GM12878 (cell line): ENCODE data around the gene GCNT1. TPM values are rescaled to one million over a fixed set of nuclear protein-coding genes. Genes with fewer than 3 reads are reported as not detected.

ENCODE experiments used
- ATAC-seq: fragments of 200-7000 bp; cut with Tn5 transposase; 3 replicates; pipeline ENCODE4 v1.9.1; 2020; ENCODE audit warnings: mild to moderate bottlenecking, moderate library complexity
- BruUV-seq: library from RNA; stranded (reverse); fragments of 400-500 nt; replicated peaks from 2 replicates; lab custom pipeline; 2021; lab: Mats Ljungman, UMichigan
- CTCF ChIA-PET: fragments of 300-600 bp; sonication (Branson Sonifier 250); formaldehyde crosslinking; extraction: SDS; loops from one replicate; lab custom pipeline; 2021; ENCODE audit warnings: inconsistent platforms; lab: Yijun Ruan, JAX
- POLR2A ChIA-PET: fragments of 350-600 bp; formaldehyde crosslinking; extraction: SDS; loops from one replicate; lab custom pipeline; 2021; ENCODE audit warnings: inconsistent platforms; lab: Charles Lee
- RAD21 ChIA-PET: fragments of 300-600 bp; sonication (Branson Sonifier 250); formaldehyde crosslinking; loops from one replicate; lab custom pipeline; 2023; ENCODE audit warnings: antibody characterized with exemption; ENCODE audit not compliant: unreplicated experiment; lab: Charles Lee
- SMC1A ChIA-PET: fragments of 300-600 bp; sonication (Branson Sonifier 250); formaldehyde crosslinking; loops from one replicate; lab custom pipeline; 2023; ENCODE audit not compliant: unreplicated experiment, uncharacterized antibody; lab: Charles Lee
- DNase-seq: peaks from one replicate; pipeline ENCODE4 v3.0.0-alpha.2; 2011; ENCODE audit warnings: low read depth, low spot score
- FAIRE-seq: peaks from 3 replicates; lab custom pipeline; 2011; peaks lifted over from hg19 to GRCh38; lab: Jason Lieb, UNC
- H2AFZ ChIP-seq: 2 replicates; pipeline ENCODE4 v1.6.0; 2011; ENCODE audit warnings: low read depth, low read length, control low read depth; ENCODE audit not compliant: control insufficient read depth
- H3K27ac ChIP-seq: 2 replicates; pipeline ENCODE4 v1.5.1; 2011; ENCODE audit warnings: control low read depth; ENCODE audit not compliant: control insufficient read depth, insufficient read depth
- H3K27me3 ChIP-seq, 2 experiments: replicated peaks in 1 of 2; 2 replicates each; pipeline versions ENCODE4 v1.6.0 to v1.6.1; 2011; ENCODE audit warnings: low read length in 1 of 2; ENCODE audit not compliant: control insufficient read depth in 2 of 2, insufficient read depth in 2 of 2
- H3K36me3 ChIP-seq, 2 experiments: 2 replicates each; pipeline ENCODE4 v1.5.1; 2011; ENCODE audit warnings: low read length in 1 of 2; ENCODE audit not compliant: control insufficient read depth in 2 of 2, insufficient read depth in 2 of 2
- H3K4me1 ChIP-seq: 2 replicates; pipeline ENCODE4 v1.6.1; 2011; ENCODE audit warnings: mild to moderate bottlenecking, low read length, moderate library complexity, mixed read lengths; ENCODE audit not compliant: control insufficient read depth, insufficient read depth
- H3K4me2 ChIP-seq: 2 replicates; pipeline ENCODE4 v1.6.0; 2011; ENCODE audit warnings: control low read depth; ENCODE audit not compliant: control insufficient read depth, insufficient read depth
- H3K4me3 ChIP-seq: fragments of 200-600 bp; sonication (generic); 2 replicates; pipeline ENCODE4 v1.5.1; 2016
- H3K79me2 ChIP-seq: 2 replicates; pipeline ENCODE4 v1.6.0; 2011; ENCODE audit warnings: low read length; ENCODE audit not compliant: control insufficient read depth, insufficient read depth
- H3K9ac ChIP-seq: 2 replicates; pipeline ENCODE4 v1.8.0; 2011; ENCODE audit warnings: low read length, control low read depth, mixed read lengths; ENCODE audit not compliant: control insufficient read depth, insufficient read depth
- H3K9me3 ChIP-seq: replicated peaks from 3 replicates; pipeline ENCODE4 v1.5.1; 2011; ENCODE audit warnings: mild to moderate bottlenecking, low read length; ENCODE audit not compliant: control insufficient read depth, insufficient read depth
- H4K20me1 ChIP-seq: 2 replicates; pipeline ENCODE4 v1.6.0; 2011; ENCODE audit not compliant: control insufficient read depth, insufficient read depth
- MEF2B ChIP-seq: fragments of 450-650 bp; IDR thresholded peaks from 2 replicates; pipeline ENCODE4 v1.6.1; 2018; ENCODE audit warnings: mild to moderate bottlenecking, moderate library complexity; ENCODE audit not compliant: partially characterized antibody, poor library complexity, severe bottlenecking
- POLR2AphosphoS2 ChIP-seq: IDR thresholded peaks from 2 replicates; pipeline ENCODE4 v1.6.1; 2011; ENCODE audit warnings: low read depth, mild to moderate bottlenecking, low read length, improper control_type of control experiment, moderate library complexity
- TCF12 ChIP-seq: IDR thresholded peaks from 2 replicates; pipeline ENCODE4 v1.6.1; 2011; ENCODE audit warnings: low read depth, mild to moderate bottlenecking, low read length
- WRNIP1 ChIP-seq: IDR thresholded peaks from 2 replicates; pipeline ENCODE4 v1.6.1; 2011; ENCODE audit warnings: low read depth, low read length, improper control_type of control experiment, borderline replicate concordance
- WGBS: methylation state at CpG from one replicate; pipeline ENCODE4 v1.1.6; 2016; ENCODE audit warnings: low lambda C conversion rate; ENCODE audit not compliant: insufficient replicate concordance, insufficient coverage; ENCODE audit errors: missing lambda C conversion rate; 5-methylcytosine and 5-hydroxymethylcytosine counted together
- in situ Hi-C: fragments of 300-500 bp; cut with MboI; formaldehyde crosslinking; loops from 9 replicates; pipeline ENCODE4 v1.14.3; 2018; ENCODE audit warnings: mixed read lengths
- intact Hi-C: fragments of 100-400 bp; cut with micrococcal nuclease; formaldehyde crosslinking; loops from one replicate; pipeline ENCODE4 v1.14.2; 2022; ENCODE audit not compliant: unreplicated experiment
- polyA plus RNA-seq, 11 experiments: library from polyadenylated mRNA; depleted of rRNA in 4 of 11; unstranded in 6 of 11; stranded (reverse) in 5 of 11; fragments of >200 nt; fragmentation: Nextera tagmentation in 4 of 11; fragmentation: Illumina TruSeq in 1 of 11; extraction: Ambion mirVana in 4 of 11; extraction: Trizol in 1 of 11; gene quantifications; 1 replicate in 1 of 11; 2 replicates in 10 of 11; pipeline versions ENCODE4 v1.2.1 to v1.2.3, GENCODE V29; 2011 to 2016; ENCODE audit warnings: inconsistent platforms in 2 of 11, missing spikeins in 2 of 11, low read depth in 1 of 11
- total RNA-seq, 4 experiments: library from RNA; depleted of rRNA in 3 of 4; stranded (reverse); fragments of >200 nt in 3 of 4; fragmentation: Illumina TruSeq in 1 of 4; extraction: Trizol in 1 of 4; gene quantifications; 2 replicates each; pipeline versions ENCODE4 v1.2.1 to v1.2.3, GENCODE V29; 2013 to 2021
- TF ChIP-seq, protein P1 (sequence below): fragments of 450-650 bp; IDR thresholded peaks from 2 replicates; pipeline ENCODE4 v1.6.1; 2017; ENCODE audit warnings: mild to moderate bottlenecking, moderate library complexity

GCNT1 gene
- total and polyA plus RNA-seq, 10 of the 15 experiments (the other 5 are each of a cell fraction or from before 2014, with no cell fraction given): 2.8 to 17.8 (median 7.1) TPM

DNA sequence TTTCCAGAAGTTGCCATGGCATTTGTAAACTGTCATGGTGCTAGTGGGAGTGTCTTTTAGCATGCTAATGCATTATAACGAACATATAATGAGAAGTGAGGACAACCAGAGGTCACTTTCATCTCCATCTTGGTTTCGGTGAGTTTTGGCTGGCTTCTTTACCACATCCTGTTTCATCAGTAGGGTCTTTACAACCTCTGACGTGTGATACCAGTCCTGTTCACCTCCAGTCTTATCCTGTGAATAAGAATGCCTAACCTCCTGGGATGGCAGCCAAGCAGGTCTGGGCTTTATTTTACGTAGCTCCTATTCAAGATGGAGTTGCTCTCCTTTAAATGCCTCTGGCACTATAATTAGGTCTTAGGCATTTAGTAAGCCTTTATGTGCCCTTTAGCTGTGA is 44.3 kb upstream of the GCNT1 start (continued):
- TF ChIP-seq WRNIP1 (no peak), MEF2B (no peak), POLR2AphosphoS2 (no peak)
- TF ChIP-seq, protein P1, sequence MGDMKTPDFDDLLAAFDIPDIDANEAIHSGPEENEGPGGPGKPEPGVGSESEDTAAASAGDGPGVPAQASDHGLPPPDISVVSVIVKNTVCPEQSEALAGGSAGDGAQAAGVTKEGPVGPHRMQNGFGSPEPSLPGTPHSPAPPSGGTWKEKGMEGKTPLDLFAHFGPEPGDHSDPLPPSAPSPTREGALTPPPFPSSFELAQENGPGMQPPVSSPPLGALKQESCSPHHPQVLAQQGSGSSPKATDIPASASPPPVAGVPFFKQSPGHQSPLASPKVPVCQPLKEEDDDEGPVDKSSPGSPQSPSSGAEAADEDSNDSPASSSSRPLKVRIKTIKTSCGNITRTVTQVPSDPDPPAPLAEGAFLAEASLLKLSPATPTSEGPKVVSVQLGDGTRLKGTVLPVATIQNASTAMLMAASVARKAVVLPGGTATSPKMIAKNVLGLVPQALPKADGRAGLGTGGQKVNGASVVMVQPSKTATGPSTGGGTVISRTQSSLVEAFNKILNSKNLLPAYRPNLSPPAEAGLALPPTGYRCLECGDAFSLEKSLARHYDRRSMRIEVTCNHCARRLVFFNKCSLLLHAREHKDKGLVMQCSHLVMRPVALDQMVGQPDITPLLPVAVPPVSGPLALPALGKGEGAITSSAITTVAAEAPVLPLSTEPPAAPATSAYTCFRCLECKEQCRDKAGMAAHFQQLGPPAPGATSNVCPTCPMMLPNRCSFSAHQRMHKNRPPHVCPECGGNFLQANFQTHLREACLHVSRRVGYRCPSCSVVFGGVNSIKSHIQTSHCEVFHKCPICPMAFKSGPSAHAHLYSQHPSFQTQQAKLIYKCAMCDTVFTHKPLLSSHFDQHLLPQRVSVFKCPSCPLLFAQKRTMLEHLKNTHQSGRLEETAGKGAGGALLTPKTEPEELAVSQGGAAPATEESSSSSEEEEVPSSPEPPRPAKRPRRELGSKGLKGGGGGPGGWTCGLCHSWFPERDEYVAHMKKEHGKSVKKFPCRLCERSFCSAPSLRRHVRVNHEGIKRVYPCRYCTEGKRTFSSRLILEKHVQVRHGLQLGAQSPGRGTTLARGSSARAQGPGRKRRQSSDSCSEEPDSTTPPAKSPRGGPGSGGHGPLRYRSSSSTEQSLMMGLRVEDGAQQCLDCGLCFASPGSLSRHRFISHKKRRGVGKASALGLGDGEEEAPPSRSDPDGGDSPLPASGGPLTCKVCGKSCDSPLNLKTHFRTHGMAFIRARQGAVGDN: no peak

DNA sequence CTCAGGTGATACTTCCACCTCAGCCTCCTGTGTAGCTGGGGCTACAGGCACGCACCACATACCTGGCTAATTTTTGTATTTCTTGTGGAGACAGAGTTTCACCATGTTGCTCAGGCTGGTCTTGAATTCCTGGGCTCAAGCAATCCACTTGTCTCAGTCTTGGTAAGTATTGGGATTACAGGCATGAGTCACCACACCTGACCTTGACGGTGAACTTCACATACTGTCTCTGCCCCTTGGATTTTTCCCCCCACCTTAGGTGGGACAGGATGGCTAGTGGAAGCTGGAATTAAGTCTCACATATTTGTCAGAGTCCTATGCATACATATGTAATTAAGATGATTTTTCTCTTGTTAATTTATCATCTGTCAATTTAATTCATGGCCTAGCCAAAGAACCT is 43.8 kb upstream of the GCNT1 start:
- ATAC-seq (no peak), DNase-seq (no peak), FAIRE-seq (no peak)
- intact Hi-C loops (loop anchor here (2.0 kb wide), 1 partner anchor 24 kb away; no protein-coding TSS in a partner anchor), in situ Hi-C loops (no loop called here)
- RAD21 ChIA-PET: no interaction called here
- Histone ChIP-seq H3K4me2 (no peak overlapping the region), H3K9ac (no peak overlapping the region), H3K27ac (no peak overlapping the region), H3K79me2 (no peaks in the 10 kb centered on the region), H3K27me3 (no peaks in the 10 kb centered on the region), H3K4me3 (no peak overlapping the region), H3K36me3 (no peaks in the 10 kb centered on the region), H3K4me1 (peaks cover 13% of the 10 kb centered on the region; the same call in 1 of the 2 replicates), H3K9me3 (peaks cover 7% of the 10 kb centered on the region), H2AFZ (no peak overlapping the region), H4K20me1 (no peaks in the 10 kb centered on the region)
- SMC1A ChIA-PET: interaction anchor here (0.8 kb wide), 1 partner anchor 11 kb away, joined by 3 read pairs; no protein-coding TSS in a partner anchor
- POLR2A ChIA-PET: no interaction called here
- no peak for TF ChIP-seq TCF12
- 96% methylated on average over 2 of the region's 2 CpGs for WGBS
- no TSS peak for BruUV-seq
- CTCF ChIA-PET: interaction anchor here (0.7 kb wide), 1 partner anchor 45 kb away, joined by 3 read pairs; no protein-coding TSS in a partner anchor
